K562 (cell line): ENCODE results near the gene ATXN7L1. TPM values are rescaled to one million over a fixed set of nuclear protein-coding genes. Genes with fewer than 3 reads are reported as not detected.

Source experiments
- CEBPG ChIP-seq, 3 experiments: fragments of 200-800 bp in 1 of 3; sonication (Bioruptor generic) in 1 of 3; sonication (generic) in 1 of 3; formaldehyde crosslinking in 1 of 3; IDR thresholded peaks in 2 of 3; conservative IDR thresholded peaks in 1 of 3; 2 replicates each; pipeline versions ENCODE4 v1.6.1 to v1.8.0; 2016 to 2022; ENCODE audit warnings: missing compliant biosample characterization in 2 of 3, missing genetic modification characterization in 2 of 3, mild to moderate bottlenecking in 1 of 3, missing genetic modification reagents in 1 of 3
- HDGF ChIP-seq: fragments of 450-650 bp; IDR thresholded peaks from 2 replicates; pipeline ENCODE4 v1.6.1; 2016
- MCM3 ChIP-seq: fragments of 450-650 bp; IDR thresholded peaks from 2 replicates; pipeline ENCODE4 v1.6.1; 2016
- NEUROD1 ChIP-seq: fragments of 150-350 bp; IDR thresholded peaks from 2 replicates; pipeline ENCODE4 v1.6.1; 2014; ENCODE audit warnings: borderline replicate concordance, low read length, low read depth; ENCODE audit not compliant: partially characterized antibody
- NFRKB ChIP-seq: fragments of 450-650 bp; IDR thresholded peaks from 2 replicates; pipeline ENCODE4 v1.6.1; 2016; ENCODE audit warnings: low read depth
- STAT5A ChIP-seq: IDR thresholded peaks from 2 replicates; pipeline ENCODE4 v1.6.1; 2012; ENCODE audit warnings: low read length, inconsistent platforms, borderline replicate concordance
- TAF7 ChIP-seq: fragments of 450-650 bp; IDR thresholded peaks from 2 replicates; pipeline ENCODE4 v1.6.1; 2016; ENCODE audit warnings: missing genetic modification characterization, missing compliant biosample characterization
- ZC3H11A ChIP-seq: IDR thresholded peaks from 2 replicates; pipeline ENCODE4 v1.6.1; 2012; ENCODE audit warnings: low read depth, low read length, improper control_type of control experiment
- ZKSCAN8 ChIP-seq: fragments of 200-800 bp; sonication (Bioruptor generic); IDR thresholded peaks from 2 replicates; pipeline ENCODE4 v1.6.1; 2016; ENCODE audit warnings: missing genetic modification characterization, missing compliant biosample characterization
- ZNF12 ChIP-seq: sonication (generic); formaldehyde crosslinking; IDR thresholded peaks from 2 replicates; pipeline ENCODE4 v1.4.0; 2020; ENCODE audit warnings: mild to moderate bottlenecking, missing genetic modification reagents
- ZZZ3 ChIP-seq: fragments of 450-650 bp; IDR thresholded peaks from 2 replicates; pipeline ENCODE4 v1.6.1; 2016; ENCODE audit warnings: antibody characterized with exemption, mild to moderate bottlenecking, moderate library complexity
- polyA plus RNA-seq, 8 experiments: library from polyadenylated mRNA; depleted of rRNA in 4 of 8; stranded (reverse) in 5 of 8; unstranded in 3 of 8; fragments of >200 nt; fragmentation: Nextera tagmentation in 2 of 8; fragmentation: Illumina TruSeq in 1 of 8; extraction: Ambion mirVana in 2 of 8; extraction: Trizol in 1 of 8; gene quantifications; 2 replicates each; pipeline versions ENCODE4 v1.2.1 to v1.2.3, GENCODE V29; 2011 to 2014; ENCODE audit warnings: inconsistent platforms in 1 of 8, missing spikeins in 1 of 8
- total RNA-seq, 7 experiments: library from RNA; depleted of rRNA in 6 of 7; stranded (reverse); fragments of >200 nt in 6 of 7; fragmentation: Illumina TruSeq in 2 of 7; extraction: Trizol in 2 of 7; gene quantifications; 2 replicates each; pipeline versions ENCODE4 v1.2.1 to v1.2.3, GENCODE V29; 2011 to 2021; ENCODE audit warnings: low replicate concordance in 1 of 7
- TF ChIP-seq, protein P1 (sequence below): fragments of 250-450 bp; sonication (Bioruptor Pico); IDR thresholded peaks from 2 replicates; pipeline ENCODE4 v1.4.0; 2020
- TF ChIP-seq, protein P2 (sequence below): sonication (generic); formaldehyde crosslinking; IDR thresholded peaks from 2 replicates; pipeline ENCODE4 v1.8.0; 2022; ENCODE audit warnings: missing genetic modification reagents, mild to moderate bottlenecking, borderline replicate concordance
- TF ChIP-seq, protein P3 (sequence below), 2 experiments: fragments of 200-800 bp in 1 of 2; sonication (Bioruptor generic) in 1 of 2; sonication (generic) in 1 of 2; formaldehyde crosslinking in 1 of 2; IDR thresholded peaks in 1 of 2; conservative IDR thresholded peaks in 1 of 2; 2 replicates each; pipeline versions ENCODE4 v1.5.0 to v1.6.1; 2016 to 2020; ENCODE audit warnings: missing compliant biosample characterization in 1 of 2, missing genetic modification characterization in 1 of 2, missing genetic modification reagents in 1 of 2
- TF ChIP-seq, protein P4 (sequence below): sonication (generic); formaldehyde crosslinking; IDR thresholded peaks from 2 replicates; pipeline ENCODE4 v1.8.0; 2022; ENCODE audit warnings: mild to moderate bottlenecking, missing genetic modification reagents, borderline replicate concordance

Gene ATXN7L1
- total and polyA plus RNA-seq, 9 of the 15 experiments (the other 6 are each of a cell fraction or from before 2014, with no cell fraction given): 6.6 to 13.7 (median 10.7) TPM

DNA sequence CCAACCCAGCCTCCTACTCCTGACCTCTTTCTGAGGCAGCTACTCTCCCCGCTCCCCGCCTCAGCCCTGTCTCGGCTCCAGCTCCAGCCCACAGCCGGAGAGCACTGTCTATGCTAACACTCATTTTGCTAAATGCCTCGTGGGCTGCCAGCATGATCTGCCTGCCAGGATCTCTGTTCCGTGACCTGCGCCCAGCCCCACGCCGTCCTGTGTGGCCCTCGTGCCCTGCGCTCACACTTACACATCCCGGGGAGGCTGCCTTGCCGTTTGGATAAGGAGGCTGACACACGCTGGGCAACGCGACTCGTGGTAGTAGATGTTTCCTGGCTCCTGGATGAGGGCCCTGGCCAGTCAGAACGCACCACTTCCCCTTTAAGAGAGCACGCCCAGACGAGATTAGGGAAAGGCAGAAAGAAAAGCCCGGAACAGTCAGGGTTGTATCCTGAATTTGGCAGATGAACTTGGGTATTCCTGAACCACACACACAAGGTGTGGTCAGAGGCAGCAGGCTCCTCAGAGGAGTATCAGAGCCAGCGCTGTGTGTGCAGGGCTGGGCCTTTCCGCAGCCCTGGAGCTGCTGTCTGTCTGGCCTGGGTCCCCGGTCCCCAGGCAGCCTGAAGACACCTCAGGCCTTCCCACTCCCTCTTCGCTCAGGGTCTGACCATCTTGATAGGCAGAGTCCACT lies 197.4 kb downstream of the ATXN7L1 start (continued):
- TF ChIP-seq, protein P1, sequence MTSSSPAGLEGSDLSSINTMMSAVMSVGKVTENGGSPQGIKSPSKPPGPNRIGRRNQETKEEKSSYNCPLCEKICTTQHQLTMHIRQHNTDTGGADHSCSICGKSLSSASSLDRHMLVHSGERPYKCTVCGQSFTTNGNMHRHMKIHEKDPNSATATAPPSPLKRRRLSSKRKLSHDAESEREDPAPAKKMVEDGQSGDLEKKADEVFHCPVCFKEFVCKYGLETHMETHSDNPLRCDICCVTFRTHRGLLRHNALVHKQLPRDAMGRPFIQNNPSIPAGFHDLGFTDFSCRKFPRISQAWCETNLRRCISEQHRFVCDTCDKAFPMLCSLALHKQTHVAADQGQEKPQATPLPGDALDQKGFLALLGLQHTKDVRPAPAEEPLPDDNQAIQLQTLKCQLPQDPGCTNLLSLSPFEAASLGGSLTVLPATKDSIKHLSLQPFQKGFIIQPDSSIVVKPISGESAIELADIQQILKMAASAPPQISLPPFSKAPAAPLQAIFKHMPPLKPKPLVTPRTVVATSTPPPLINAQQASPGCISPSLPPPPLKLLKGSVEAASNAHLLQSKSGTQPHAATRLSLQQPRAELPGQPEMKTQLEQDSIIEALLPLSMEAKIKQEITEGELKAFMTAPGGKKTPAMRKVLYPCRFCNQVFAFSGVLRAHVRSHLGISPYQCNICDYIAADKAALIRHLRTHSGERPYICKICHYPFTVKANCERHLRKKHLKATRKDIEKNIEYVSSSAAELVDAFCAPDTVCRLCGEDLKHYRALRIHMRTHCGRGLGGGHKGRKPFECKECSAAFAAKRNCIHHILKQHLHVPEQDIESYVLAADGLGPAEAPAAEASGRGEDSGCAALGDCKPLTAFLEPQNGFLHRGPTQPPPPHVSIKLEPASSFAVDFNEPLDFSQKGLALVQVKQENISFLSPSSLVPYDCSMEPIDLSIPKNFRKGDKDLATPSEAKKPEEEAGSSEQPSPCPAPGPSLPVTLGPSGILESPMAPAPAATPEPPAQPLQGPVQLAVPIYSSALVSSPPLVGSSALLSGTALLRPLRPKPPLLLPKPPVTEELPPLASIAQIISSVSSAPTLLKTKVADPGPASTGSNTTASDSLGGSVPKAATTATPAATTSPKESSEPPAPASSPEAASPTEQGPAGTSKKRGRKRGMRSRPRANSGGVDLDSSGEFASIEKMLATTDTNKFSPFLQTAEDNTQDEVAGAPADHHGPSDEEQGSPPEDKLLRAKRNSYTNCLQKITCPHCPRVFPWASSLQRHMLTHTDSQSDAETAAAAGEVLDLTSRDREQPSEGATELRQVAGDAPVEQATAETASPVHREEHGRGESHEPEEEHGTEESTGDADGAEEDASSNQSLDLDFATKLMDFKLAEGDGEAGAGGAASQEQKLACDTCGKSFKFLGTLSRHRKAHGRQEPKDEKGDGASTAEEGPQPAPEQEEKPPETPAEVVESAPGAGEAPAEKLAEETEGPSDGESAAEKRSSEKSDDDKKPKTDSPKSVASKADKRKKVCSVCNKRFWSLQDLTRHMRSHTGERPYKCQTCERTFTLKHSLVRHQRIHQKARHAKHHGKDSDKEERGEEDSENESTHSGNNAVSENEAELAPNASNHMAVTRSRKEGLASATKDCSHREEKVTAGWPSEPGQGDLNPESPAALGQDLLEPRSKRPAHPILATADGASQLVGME (CRISPR knock-in tag): no peak
- 0 out of 2 replicates have a peak, but pooled peaks have one; percentile 30 for TF ChIP-seq ZNF12 (CRISPR knock-in tag)
- TF ChIP-seq HDGF: no peak
- no peak for TF ChIP-seq CEBPG (CRISPR knock-in tag; IDR thresholded peaks at IDR 0.05)
- no peak for TF ChIP-seq CEBPG (tag; conservative IDR thresholded peaks at IDR 0.05 in 1 of 2, IDR thresholded peaks at IDR 0.05 in 1 of 2)
- 0 out of 2 replicates have a peak, but pooled peaks have one; percentile 11 for TF ChIP-seq TAF7 (tag)
- no peak for TF ChIP-seq ZKSCAN8
- peak; percentile 82 for TF ChIP-seq NEUROD1
- TF ChIP-seq, protein P2, sequence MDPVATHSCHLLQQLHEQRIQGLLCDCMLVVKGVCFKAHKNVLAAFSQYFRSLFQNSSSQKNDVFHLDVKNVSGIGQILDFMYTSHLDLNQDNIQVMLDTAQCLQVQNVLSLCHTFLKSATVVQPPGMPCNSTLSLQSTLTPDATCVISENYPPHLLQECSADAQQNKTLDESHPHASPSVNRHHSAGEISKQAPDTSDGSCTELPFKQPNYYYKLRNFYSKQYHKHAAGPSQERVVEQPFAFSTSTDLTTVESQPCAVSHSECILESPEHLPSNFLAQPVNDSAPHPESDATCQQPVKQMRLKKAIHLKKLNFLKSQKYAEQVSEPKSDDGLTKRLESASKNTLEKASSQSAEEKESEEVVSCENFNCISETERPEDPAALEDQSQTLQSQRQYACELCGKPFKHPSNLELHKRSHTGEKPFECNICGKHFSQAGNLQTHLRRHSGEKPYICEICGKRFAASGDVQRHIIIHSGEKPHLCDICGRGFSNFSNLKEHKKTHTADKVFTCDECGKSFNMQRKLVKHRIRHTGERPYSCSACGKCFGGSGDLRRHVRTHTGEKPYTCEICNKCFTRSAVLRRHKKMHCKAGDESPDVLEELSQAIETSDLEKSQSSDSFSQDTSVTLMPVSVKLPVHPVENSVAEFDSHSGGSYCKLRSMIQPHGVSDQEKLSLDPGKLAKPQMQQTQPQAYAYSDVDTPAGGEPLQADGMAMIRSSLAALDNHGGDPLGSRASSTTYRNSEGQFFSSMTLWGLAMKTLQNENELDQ (CRISPR knock-in tag): no peak
- no peak for TF ChIP-seq ZC3H11A
- TF ChIP-seq ZZZ3: no peak
- no peak for TF ChIP-seq STAT5A
- no peak for TF ChIP-seq NFRKB
- TF ChIP-seq, protein P3, sequence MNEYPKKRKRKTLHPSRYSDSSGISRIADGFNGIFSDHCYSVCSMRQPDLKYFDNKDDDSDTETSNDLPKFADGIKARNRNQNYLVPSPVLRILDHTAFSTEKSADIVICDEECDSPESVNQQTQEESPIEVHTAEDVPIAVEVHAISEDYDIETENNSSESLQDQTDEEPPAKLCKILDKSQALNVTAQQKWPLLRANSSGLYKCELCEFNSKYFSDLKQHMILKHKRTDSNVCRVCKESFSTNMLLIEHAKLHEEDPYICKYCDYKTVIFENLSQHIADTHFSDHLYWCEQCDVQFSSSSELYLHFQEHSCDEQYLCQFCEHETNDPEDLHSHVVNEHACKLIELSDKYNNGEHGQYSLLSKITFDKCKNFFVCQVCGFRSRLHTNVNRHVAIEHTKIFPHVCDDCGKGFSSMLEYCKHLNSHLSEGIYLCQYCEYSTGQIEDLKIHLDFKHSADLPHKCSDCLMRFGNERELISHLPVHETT (CRISPR knock-in tag; conservative IDR thresholded peaks at IDR 0.05 in 1 of 2, IDR thresholded peaks at IDR 0.05 in 1 of 2): no peak
- TF ChIP-seq, protein P4, sequence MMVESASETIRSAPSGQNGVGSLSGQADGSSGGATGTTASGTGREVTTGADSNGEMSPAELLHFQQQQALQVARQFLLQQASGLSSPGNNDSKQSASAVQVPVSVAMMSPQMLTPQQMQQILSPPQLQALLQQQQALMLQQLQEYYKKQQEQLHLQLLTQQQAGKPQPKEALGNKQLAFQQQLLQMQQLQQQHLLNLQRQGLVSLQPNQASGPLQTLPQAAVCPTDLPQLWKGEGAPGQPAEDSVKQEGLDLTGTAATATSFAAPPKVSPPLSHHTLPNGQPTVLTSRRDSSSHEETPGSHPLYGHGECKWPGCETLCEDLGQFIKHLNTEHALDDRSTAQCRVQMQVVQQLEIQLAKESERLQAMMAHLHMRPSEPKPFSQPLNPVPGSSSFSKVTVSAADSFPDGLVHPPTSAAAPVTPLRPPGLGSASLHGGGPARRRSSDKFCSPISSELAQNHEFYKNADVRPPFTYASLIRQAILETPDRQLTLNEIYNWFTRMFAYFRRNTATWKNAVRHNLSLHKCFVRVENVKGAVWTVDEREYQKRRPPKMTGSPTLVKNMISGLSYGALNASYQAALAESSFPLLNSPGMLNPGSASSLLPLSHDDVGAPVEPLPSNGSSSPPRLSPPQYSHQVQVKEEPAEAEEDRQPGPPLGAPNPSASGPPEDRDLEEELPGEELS: peak; percentile 84; the same call in 1 of the 2 replicates
- no peak for TF ChIP-seq MCM3
